HG02588 (cell line): ENCODE data around the gene TRIO.

Source experiments
- ATAC-seq: cut with Tn5 transposase; IDR thresholded peaks from one replicate; pipeline ENCODE4 v1.9.1; 2021; ENCODE audit warnings: mild to moderate bottlenecking, moderate library complexity; ENCODE audit not compliant: unreplicated experiment

The TRIO gene

DNA sequence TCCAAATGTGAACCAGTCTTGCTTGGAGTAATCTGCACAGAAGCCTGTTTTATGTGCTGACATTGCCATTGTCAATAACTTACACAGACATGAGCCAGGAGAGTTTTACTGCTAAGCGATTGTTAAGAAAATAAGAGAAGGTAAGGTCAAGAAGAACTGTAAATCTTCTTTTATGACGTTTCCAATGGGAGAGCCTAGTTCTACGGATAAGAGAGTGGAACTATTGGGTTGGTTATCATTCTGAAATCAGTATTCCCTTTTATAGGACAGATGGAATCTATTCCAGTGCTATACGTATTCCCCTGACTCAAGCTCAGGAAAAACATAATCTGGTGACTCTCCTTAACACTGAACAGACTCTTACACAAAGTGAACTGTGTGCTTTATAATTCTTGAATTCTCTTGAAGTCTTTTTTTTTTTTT is 300.5 kb downstream of the TRIO start:
- no peak for ATAC-seq

- ATAC-seq = no peak
Observed at GRCh38 chr5:14444161-14444560, 301.0 kb downstream of the TRIO start.

DNA sequence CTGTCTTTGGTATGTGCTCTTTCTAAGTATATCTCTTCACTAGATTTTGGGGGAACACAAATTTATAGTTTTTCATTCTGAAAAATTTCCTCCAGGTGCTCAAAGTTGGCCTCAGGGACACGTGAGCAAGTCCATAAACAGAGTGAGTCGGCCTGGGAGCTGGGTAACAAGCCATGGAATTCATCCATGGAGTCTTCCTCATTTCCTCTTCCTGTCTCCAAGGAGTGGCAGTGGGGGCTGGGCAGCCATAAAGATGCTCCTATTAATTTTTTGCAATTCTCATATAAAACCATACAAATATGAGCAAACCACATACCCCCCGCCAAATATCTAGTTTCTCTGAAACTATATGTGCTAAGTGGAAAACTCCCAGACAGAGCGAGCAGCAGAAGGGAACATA is 301.9 kb downstream of the TRIO start:
- no peak for ATAC-seq

DNA sequence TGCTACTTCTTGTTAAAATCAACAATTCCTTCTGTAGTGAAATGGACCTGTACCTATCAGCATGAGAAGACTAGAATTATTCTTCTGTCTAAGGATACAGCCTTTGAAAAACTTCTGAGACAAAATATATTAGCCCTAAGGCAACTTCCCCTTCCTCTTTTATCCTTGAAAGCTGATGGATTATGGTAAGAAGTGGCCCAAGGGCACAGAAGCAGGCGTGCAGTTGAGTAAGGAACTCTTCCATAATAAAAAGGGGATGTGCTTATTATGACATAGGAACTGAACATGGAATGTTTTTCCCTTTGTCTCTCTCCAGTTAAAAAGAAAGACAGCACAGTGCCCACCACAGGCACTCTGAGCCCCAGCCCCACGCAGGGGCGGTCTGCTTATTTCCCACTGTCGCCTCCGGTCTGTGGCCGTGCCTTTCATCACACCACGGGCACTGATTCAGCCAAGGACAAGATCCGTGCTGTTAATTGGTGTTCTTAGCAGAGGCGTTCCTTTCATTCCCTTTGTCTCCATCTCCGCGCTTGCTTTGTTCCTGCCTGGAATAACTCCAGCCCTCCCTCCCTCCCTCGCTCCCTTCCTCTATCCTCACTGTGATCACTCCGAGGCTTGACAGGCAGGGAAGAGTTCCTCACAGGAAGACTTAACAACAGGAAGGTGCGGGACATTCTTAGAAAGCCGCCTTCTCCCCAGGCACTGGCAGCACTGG is 302.6 kb downstream of the TRIO start:
- no peak for ATAC-seq

- peak; percentile 77 for ATAC-seq
Observed at GRCh38 chr5:14447958-14448911, 305.1 kb downstream of the TRIO start.

DNA sequence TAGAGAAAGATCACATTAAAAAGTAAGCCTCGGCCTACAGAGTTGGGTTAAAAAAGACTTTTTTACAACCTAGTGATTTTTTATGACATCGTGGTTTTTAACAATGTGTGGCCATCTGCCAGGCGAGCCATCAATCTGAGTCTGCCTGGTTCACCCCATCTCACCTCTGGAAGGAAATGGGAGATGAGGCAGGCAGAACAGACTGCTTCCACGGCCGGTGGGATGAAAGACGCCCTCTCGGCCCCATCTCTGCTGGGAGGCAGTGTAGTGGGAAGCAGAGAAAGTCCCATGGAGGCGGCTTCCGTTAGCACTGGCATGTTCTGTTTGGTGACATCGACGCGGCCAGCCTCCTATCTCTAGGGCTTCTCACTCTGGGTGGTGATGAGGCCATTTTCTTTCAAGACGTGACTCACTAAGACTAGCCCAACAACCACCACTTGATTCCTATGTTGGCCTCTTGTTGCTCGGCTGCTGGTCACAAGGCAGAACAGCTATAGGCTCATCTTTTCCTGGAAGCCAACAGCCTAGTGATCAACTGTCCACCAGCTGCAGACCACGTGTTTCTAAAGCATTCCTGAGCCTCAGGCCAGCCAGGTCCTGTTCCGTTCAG is 306.0 kb downstream of the TRIO start:
- ATAC-seq = no peak

- no peak for ATAC-seq
Observed at GRCh38 chr5:14450018-14450524, 306.9 kb downstream of the TRIO start.

DNA sequence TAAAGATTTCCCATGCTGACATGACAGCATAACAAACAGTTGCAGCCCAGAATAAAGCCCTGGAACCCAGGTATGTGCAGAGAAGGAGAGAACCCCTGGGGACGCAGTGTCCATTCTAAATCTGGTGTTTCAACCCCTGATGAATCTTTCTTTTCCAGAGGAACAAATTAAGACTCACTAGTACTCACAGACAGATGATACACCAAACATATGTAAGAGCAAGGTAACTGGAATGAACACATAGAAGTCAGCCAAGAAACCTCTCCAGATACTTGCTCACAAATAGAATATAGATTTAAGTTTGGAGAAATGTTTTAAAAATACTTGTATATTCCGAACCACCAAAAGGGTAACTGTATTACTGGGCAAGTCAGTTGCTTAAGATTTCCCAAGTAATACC is 307.6 kb downstream of the TRIO start:
- no peak for ATAC-seq

- ATAC-seq = no peak
Observed at GRCh38 chr5:14451871-14452270, 308.7 kb downstream of the TRIO start.

DNA sequence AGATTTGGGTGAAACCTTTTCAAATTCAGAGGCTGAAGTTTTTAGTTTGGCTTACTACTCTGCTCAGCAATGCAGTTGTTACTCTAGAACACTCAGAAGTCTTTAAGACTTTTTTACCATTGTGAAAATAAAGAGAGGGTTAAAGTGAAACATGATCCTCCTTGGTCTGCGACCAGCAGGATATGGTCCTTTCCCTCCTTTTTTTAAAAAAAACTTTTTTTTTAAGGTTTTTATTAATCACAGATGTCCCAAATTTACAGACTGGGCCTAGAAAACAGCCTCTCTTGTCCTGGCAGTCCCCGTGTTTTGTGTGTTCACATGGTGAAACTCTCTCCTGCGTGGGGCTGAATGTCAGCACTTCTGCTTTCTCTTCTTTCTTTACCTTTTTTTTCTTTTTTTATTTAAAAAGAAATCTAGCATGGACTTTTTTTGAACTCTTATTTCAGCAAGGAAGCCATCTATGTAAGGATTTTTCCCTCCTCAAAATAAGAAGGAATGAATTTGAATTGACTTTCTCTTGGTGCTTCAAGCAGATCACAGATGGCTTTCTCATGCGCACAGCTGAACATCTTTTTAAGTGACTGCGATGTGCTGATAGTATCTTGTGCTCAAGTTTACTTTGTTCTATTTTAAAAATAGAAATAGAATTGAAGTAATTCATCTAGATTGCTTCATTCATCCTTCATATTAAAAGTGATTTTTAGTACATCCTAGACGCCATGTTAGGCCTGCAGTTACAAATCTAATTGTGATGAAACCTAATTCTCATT is 309.7 kb downstream of the TRIO start:
- ATAC-seq = no peak

DNA sequence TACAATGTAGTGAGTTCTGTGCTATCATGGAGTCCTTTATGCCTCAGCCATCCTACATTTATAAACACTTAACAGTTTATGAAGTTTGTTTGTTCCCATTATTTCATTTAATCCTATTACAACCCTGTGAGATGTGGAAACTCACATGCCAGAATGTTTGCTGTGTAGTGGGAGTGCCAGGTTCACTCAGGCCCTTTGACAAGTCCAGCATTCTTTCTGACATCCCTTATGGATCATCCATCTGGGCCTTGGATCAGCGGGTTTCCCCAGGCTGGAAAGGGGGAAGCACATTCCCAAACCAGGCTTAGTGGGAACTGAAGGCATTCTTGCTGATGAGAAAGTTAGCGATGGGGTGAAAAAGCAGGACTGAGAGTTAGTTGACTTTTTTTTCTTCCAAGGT is 310.3 kb downstream of the TRIO start:
- ATAC-seq = no peak

DNA sequence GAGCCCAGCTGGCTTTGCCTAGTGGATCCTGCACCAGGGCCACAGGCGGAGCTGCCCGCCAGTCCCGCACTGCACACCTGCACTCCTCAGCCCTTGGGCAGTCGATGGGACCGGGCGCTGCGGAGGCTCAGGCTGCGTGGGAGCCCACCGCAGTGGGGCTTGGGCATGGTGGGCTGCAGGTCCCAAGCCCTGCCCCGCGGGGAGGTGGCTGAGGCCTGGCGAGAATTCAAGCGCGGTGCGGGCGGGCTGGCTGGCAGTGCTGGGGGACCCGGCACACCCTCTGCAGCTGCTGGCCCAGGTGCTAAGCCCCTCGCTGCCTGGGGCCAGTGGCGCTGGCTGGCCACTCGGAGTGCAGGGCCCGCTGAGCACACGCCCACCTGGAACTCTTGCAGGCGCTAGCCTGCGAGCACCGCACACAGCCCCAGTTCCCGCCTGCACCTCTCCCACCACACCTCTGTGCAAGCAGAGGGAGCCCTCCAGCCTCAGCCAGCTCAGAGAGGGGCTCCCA is 312.7 kb downstream of the TRIO start:
- no peak for ATAC-seq

DNA sequence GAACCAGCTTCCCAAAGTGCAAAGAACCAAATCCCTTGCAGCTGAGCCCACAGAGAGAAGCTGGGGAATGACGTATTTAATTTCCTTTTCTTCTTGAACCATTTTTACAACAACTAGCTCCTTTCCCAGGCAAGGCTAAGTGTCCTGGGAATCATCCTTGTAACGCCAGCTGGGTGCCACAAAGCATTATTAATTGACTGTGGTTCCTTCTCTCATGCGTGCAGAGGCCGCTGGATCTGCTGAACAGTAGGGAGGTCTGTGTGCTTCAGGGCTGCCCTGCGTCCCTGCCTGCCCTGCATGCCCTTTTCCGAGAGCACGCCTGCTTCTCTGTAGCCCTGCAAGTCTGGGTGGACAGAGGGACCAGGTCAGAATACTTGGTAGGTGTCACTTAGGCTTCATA is 314.3 kb downstream of the TRIO start:
- no peak for ATAC-seq

DNA sequence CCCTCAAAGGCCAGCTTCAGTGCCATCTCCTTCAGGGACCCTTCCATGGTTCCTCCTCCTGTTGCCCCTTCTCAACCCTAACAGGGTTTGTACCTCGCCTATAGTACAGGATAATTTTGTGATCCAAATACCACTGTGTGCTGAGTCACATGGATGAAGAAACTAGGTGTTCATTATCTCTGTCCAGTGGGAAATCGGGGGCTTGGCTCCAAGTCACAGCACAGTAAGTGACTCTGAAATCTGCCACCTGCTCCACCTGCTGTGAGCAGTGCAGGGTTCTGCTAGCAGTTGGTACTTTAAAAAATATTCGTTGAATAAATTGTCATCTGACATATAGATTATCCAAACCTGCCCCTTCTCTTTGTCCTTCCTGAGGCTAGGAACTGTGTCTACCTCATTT is 315.3 kb downstream of the TRIO start:
- ATAC-seq = no peak

- no peak for ATAC-seq
Observed at GRCh38 chr5:14460844-14461398, 317.8 kb downstream of the TRIO start.

DNA sequence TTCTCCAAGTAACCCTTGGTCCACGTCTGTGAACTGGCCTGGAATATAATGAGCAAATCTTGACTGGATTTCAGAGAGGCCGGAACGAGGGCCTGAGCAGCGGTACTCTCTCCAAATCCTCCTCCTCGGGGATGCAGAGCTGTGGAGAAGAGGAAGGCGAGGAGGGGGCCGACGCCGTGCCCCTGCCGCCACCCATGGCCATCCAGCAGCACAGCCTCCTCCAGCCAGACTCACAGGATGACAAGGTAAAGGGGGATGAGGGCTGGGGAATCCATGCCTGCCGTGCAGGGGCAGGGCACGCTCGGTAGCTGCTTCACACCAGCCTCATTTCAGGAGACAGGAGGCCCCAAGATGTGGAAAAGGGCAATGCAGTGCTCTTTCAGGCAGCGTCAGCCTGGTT is 319.5 kb downstream of the TRIO start:
- ATAC-seq = no peak

DNA sequence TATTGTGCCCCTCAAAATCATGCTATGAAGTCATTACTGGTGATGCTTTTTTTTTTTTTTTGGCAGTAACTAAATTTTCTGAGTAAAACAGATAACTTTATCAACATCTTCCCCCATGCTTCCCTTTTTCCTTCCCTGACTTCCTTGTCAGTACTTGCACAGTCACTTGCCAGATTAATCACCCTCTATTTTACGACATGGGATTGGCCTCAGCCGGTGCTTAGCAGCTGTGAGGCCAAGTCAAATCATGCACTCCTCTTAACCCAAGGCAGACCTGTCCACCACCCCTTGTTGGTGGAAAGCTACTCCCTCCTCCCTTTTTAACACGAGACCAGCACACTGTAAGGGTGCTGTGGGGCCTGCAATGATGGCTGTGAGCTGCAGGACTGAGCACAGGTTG is 320.5 kb downstream of the TRIO start:
- no peak for ATAC-seq

DNA sequence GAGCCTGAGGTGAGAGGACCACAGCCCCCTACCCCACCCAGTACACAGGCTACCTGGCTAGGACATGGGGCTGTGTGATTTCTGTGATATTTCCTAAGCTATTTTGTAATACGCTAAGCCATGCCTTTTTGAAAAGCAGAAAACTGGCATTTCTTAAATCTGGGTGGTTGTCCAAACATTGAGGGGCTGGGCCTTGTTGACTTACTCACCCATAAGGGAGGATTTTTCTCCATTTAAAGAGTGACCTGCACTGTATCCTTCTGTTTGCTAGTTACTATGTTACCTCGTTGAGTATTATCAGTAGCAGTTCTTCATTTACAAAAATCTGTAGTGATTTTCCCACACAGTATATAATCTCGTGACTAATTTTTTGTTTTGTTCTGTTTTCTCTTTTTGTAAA is 321.0 kb downstream of the TRIO start:
- no peak for ATAC-seq

DNA sequence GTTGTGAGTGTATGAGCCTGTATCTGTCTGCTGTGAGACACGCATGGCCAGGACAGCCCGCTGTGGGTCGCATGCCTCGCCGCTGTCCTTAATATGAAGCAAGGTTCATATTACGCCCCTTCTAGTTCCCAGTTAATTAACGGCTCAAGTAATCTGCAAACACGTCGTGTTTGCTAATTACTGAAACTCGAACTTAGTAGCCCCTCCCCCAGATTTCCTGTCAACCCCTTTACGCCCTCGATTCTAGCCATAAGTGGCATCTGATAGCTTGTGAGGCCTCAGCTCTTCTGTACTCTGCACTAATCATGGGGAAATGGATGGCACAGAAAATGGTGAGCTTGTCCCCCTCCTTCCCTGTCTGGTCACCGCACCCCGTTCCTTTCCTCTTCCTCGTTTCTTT is 321.5 kb downstream of the TRIO start:
- ATAC-seq = no peak

- no peak for ATAC-seq
Observed at GRCh38 chr5:14465116-14465515, 322.0 kb downstream of the TRIO start.
